NCI-H146 treated with DMSO at 0.1 percent for 48 hours (cell line): ENCODE data around the gene DHRS2.

Source experiments
- DNase-seq: peaks from one replicate; lab custom pipeline; 2025; ENCODE audit not compliant: unreplicated experiment; lab: John Stamatoyannopoulos, UW

Gene DHRS2

DNA sequence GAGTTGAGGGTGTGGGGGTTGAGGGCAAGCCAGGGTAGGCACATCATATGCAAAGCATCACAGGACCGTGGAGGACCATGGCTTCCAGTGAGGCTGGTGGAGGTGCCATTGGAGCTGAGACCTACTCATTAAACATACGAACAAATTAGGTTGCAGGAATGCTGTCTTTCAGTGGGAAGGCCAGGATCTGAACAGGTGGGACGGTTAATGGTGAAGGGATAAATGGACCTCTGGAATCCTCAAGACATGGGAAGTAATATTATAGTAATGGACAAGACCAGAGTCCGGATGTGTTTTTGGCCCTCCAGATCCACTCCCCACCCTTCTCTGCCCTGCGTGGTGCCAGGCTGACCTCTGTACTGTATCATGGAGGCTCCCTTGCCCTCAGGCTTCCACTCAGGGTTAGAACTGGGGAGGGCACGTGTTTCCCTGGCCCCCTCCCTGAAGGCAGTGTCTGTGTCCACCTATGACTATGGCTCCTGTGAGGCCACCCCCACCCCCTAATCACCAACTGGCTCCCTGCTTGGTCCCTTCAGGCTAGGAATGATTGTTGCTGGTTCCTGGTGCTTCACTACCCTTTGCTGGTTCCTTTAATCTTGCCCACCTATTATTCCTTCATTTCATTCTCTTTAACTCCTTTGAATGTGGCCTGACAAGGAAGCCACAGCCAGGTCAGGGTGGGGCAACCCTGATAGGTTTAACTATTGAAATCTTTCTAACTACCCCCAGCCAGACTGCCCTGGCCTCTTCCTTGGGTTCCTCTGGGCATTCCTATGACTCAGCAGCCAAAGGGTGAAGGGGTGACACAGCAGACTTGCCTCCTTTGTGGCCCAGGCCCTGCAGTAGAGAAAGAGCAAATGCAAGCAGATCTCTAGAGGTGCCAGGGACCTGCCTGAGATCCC is 10.7 kb downstream of the DHRS2 start:
- DNase-seq: no peak

DNA sequence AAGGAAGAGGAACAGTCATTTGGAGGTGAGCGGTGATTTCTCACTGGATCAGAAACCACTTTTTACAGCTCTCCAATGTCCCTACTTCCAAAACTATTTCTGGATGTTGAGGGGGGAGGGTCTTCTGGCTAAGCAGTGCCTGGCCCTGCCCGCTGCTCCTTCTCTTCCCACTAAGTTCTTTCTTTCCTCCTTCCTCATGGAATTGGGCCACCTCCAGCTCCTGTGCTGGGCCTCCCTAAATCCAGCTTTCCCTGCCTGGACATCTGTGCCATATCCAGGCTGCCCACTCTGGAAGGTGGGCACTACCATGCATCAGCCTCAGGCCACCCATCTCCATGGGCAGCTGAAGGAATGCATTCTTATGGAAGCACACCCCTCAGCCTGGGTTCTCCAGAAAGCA is 11.5 kb downstream of the DHRS2 start:
- no peak for DNase-seq

DNA sequence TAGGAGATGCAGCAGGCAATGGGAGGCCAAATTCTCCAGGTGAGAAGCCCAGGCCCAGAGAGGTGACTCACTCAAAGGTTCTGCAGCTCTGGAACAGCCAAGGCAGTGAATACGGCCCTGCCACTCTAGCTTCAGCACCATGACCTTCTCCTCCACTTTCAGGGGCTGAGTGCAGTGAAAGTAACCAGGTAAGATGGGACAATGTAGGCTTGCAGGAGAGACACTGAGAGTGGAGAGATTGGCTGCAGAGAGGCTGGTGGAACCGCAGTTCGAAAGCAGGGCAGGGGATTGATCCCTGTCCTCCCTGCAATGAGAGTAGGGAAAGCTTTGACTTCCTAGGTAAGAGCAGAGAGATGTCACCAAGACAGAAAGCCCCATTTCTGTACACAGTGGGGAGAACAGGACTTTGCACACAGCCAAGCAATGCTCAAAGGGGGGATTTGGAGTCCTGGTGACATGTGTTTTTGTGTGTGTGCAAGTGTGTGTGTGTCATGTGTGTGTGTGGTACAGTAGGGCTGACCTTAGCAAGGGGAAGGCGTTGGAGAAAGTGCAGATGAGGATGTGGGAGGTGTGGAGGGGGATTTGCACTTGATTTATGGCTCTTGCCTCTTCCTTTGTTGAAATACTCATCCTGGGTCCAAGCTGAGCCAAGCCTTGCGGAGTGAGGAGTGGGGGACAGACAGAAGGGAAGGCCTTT is 12.7 kb downstream of the DHRS2 start:
- DNase-seq: no peak

DNA sequence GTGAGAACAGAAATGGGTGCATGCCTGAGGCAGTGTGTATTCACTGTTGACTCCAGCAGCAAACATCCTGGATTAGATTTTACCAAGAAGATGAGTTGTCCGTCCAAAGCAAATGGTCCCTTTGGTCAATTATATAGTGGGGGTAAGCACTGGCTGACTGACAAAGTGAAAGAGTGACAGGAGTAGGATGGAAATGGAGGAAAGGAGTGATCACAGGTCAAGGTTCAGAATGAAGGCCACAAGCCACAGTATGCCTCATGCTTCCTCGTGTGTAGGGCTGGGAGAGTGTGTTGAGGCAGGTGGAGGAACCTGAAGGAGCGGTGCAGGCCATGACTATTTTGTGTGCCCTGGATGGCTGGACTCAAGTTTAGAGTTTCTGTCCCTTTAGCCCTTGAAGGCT is 14.3 kb downstream of the DHRS2 start:
- DNase-seq: no peak

DNA sequence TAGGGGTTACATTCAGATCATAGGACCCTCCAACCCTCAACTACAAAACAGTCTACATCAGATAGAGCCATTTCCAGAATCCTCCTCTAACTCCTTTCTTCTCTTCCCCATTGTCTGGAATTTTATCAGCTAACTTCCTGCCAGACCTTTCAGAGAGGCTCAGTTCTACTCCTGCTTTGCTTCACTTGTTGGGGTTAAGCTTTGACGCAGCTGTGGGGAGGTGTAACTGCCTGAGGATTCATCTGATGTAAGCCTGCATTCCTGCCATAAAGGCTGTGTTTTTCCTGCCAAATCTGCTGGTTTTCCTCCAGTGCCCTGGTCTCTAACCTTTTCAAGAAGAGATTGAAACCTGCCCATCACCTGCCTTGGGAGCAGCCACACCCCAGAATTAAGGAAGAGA is 16.9 kb downstream of the DHRS2 start:
- DNase-seq: no peak

DNA sequence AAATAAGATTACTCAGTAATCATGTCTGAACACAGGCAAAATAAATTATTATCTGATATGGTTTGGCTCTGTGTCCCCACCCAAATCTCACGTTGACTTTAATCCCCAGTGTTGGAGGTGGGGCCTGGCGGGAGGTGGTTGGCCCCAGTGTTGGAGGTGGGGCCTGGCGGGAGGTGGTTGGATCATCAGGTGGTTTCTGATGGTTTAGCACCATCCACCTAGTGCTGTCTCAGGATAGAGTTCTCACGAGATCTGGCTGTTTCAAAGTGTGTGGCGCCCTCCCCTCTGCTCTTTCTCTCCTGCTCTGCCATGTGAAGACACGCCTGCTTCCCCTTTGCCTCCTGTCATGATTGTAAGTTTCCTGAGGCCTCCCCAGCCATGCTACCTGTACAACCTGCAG is 18.1 kb downstream of the DHRS2 start:
- no peak for DNase-seq

DNA sequence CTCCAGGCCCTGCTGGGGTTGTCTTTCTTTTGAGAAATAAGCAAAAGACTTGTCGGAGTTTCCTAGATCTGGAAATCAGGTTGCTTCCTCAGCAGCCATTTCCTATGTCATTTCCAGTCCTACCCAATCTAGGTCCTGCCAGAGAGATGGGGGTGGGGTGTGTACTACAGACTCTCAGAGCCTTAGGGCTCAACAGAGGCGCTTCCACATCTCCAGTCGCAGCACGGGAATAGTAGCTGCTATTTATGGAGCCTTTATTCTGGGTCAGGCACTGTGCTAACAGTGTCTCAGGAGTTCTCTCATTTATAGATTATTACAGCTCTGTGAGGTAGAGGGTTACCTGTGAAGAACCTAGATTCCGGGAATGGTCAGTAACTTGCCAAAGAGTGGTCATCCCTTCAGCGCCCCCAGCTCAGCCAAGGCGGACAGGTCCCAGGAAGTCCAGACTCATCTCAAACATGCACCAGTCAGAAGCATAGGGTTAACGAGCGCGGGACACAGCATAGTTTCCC is 21.9 kb downstream of the DHRS2 start:
- no peak for DNase-seq

DNA sequence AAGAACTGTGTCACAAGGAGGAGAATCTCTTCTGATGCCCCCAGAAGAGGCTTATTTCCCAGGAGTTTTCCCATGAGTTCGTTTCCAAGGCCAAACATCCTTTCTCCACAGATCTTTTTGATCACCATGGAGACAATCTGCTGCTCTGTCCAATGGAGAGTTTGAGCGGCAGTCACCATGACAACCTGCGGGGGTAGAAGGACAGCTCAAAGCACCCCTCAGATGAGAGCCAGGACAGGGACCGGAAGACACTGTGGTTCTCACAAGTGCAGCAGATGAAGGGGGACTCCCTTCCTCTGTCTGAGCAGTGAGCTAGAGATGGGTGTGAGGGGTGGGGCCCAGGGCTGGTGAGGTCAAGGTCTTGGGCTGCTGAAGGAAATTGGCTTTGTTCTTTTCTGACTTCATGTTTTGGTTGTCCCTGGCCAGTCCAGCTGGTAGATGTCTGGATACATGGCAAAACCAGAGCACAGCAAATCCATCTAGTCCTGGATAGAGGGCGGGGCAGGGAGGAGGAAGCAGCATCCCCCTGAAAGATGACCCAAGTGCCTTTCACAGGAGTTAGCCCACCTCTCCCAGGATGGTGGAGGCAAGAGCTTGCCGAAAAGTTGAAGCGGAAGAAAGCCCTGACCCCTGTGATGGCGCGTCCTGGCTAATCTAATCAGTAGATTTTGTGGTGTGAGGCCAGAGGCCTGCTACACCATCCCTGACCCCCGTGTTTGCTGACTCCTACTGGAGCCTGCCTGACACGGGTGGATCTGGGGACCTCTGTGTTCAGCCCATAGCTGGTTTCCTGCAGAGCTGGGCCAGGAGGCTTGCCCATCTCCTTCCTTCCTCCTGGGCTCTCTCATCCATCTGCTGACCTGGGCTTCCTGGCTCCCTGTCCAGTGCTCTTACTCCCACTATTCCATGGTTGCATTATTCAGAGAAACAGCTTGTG is 24.4 kb downstream of the DHRS2 start:
- no peak for DNase-seq

DNA sequence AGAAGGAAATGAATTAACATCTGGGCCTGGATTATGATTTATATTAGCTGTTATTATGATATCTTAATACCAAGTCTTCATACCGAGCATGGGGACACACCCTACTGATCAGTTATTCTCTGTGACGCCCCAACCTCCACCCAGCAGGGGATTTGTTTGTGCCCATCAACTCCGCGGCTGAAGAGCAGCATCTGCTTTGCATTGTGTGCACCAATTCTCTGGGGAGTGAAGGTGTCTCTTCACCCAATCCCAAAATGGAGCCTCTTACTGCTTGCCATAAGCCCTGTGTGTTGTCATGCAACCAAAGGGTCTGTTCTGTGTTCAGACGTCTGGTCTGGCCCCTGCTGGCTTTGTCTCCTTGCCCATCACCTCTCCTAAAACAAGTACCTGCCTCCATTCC is 25.4 kb downstream of the DHRS2 start:
- no peak for DNase-seq

DNA sequence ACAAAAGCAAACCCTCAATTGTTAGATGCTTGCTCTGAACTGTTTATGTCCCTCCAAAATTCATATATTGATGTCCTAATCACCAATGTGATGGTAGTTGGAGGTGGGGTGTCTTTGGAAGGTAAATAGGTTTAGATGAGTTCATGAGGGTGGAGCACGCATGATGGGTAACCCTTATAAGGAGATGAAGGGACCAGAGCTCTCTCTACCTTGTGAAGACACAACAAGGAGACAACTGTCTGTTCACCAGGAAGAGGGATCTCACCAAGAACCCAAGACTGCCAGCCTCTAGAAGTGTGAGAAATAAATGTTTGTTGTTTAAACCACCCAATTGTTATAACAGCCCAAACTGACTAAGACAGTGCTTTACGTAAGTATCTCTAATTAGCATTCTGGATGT is 27.0 kb downstream of the DHRS2 start:
- DNase-seq: no peak

DNA sequence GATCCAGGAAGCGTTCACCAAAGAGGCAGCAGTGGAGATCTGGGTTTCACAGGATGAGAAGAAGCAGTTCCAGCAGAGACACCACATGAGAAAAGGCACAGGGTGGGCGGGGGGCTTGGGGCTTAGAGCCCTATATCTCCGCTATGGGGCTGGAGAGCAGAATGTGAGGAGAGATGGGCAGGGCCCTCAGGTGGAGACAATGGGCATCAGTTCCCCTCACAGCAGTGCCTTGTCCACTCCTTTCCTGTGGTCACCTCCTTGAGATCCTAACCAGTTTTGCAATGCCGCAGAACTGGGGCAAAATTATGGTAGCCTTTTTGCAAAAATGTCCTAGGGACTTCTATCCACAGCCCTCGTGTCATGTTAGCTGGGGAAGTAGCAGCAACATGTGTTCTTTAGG is 27.5 kb downstream of the DHRS2 start:
- no peak for DNase-seq

DNA sequence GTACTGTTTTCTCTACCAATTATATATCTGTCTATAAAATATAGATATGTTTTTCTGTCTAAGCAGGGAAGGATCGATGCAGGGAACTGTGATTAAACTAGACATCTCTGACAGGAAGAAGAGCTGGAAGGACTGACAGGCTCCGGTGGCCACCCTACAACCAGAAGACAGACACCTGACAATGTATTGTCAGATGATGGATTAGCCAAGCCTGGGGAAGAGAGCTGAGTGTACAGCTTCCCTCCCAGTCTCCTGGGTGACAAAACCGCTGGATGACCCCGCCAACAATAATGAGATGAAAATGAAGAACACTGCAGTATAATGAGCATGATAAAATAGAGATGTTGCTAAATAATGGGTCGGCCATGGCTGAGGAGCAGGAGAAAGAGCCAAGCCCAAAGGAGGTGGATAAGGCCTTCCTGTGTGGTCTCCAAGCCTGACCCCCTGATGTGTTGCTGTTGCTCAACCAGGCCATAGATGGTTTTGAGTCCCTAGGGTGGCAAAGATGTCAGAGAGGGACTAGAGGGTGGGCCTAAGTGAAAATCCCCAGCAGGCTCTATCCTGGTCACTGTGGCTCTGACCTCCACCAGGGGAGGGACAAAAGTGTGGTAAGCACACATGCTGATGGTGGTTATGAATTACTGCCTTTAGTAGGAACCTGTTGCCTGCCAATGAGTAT is 28.2 kb downstream of the DHRS2 start:
- no peak for DNase-seq

DNA sequence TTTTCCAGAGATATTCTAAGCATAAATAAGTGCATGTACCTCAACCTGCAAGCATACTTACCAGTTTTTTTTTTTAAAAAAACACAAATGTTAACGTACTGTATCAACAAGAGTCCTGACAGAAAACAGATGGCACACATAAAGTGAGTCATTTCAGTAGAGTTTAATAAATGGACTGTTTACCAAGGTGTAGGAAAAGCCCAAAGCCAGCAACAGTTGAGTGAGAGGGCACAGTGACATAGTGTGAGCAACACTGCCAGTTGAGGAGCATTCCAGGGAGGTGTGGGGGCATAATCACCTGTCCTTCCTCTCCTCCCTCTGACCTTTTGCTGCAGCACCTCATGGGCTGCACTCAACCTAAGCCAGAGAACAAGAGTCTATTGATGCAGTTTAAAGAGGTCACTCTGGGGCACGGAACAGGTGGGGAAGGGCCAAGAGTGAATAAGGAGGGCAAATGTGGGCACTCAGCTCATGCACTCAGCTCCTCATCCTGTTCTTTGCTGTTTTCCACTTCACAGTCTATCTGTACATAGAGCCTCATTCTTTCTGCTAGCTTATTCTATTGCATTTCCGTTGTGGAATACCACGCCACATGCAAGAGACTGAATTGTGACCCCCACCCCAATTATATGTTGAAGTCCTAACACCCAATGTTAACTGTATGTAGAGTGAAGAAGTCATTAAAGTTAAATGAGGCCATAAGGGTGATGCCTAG is 29.3 kb downstream of the DHRS2 start:
- DNase-seq: no peak

DNA sequence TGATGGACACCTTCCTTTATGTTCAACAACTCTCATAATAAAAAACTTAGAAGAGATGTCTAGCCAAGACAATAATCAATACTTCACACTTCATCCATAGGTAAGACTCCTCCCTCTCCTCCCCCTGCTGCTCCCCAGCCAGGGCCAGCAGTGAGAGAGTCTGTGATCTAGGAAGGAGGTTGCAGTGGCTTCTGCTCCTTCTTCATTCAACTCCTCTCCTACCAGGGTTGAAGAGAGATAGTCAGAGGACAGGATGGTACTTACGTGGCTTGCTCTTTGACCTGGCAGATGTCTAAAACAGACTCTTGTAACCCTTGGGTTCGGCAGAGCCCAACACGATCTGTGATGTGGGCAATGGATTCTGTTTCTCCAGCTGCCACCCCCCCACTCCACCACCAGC is 31.0 kb downstream of the DHRS2 start:
- no peak for DNase-seq

DNA sequence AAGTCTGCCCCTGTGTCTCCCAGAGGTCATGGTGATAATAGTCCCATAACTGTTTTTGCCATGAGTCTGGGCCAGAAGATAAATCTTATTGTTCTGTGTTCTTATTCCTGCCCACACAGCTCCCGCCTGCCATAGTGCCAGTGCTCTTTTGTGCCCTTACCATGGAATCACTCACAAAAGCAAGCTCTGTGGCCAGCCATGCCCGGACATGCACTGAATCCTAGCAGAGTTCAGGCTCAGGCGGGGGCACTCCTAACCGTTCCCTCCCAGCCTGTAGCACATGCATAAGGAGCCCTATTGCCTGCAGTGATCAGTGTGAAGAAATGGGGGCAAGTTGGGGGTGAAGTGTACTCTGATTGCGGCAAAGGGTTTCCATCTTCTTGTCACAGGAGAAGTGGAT is 33.3 kb downstream of the DHRS2 start:
- no peak for DNase-seq

DNA sequence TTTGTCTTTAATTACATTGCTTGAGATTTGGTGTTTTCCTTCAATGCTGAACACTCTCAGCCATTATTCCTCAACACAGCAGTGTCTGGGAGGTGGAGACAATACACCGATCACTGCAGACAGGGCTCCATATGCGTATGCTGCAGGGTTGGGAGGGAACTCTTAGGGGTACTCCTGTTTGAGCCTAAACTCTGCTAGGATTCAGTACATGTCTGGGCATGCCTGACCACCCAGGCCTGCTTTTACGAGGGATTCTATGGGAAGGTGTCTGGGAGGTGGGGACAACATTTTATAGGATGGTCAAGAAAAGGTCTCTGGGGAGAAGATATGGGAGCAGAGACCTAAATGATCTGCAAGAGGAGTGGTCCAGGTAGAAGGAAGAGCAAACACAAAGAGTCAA is 34.3 kb downstream of the DHRS2 start:
- DNase-seq: no peak

DNA sequence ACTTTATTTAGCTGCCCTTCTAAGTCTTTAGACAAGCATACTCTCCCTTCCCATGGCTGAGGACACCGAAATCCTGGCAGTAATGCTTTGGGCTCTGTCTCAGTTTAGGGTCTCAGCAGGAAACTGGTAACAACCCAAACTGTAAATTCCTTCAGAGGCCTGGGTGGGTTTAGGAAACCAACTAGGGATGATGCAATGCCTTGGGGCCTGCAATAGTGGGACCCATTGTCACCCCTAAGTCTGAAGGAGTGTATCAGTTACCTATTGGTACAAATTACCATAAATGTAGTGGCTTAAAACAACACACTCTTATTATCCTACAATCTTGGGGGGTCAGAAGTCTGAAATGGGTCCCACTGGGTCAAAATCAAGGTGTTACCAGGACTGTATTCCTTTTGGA is 36.0 kb downstream of the DHRS2 start:
- no peak for DNase-seq

DNA sequence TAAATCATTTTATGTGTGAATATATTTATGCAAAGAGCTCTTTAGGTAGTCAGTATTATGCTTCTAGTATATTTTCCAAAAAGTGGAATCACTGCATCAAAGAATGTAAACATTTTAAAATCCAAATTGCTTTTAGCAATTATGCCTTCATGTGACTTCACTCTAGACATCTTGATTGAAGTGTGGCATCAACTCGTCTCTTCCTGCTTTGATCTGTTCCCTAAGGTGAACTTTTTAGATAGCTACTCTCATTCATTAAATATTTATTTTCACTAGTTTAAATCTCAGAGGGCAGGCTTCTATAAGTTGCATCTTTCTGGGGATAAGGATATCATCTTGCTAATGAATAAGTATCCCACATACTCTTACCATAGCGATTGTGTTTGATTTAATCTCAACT is 39.2 kb downstream of the DHRS2 start:
- DNase-seq: no peak

DNA sequence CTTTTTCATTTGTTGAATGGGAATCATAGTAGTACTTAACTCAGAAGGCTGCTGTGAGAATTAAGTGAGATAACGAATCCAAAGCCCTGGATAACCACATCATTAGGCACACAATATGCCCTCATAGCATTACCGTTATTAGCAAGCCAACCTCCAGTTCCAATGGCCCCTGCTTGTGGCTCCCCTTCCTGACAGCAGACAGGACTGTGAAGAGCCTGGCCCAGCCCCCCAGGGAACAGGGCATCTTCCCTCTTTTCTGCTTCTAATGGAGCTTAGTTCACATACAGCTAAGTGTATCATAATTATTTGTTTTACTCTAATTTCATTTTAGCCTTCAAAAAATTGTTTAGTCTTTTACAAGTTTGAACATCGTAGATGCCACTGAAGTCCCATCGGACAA is 39.7 kb downstream of the DHRS2 start:
- DNase-seq: no peak

DNA sequence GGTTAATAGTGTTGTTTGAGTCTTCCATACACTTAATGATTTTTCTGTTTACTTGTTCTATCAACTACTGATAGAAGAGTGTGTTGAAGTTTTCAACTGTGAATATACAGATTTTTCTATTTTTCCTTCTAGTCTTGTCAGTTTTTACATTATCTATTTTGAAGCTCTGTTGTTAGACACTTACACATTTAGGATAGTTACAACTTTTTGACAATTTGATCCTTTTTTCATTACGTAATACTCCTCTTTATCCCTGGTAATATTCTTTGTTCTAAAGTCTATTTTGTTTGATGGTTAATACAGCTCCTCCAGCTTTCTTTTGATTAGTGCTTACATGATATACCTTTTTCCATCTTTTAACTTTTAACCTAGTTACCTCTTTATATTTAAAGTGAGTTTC is 45.2 kb downstream of the DHRS2 start:
- DNase-seq: no peak
